ENCODE data around the gene PIGL. TPM values are rescaled to one million over a fixed set of nuclear protein-coding genes. Genes with fewer than 3 reads are reported as not detected.

Gene PIGL
- total and polyA plus RNA-seq, 4 donors = 8.9 to 38.1 (median 27.1) TPM

DNA sequence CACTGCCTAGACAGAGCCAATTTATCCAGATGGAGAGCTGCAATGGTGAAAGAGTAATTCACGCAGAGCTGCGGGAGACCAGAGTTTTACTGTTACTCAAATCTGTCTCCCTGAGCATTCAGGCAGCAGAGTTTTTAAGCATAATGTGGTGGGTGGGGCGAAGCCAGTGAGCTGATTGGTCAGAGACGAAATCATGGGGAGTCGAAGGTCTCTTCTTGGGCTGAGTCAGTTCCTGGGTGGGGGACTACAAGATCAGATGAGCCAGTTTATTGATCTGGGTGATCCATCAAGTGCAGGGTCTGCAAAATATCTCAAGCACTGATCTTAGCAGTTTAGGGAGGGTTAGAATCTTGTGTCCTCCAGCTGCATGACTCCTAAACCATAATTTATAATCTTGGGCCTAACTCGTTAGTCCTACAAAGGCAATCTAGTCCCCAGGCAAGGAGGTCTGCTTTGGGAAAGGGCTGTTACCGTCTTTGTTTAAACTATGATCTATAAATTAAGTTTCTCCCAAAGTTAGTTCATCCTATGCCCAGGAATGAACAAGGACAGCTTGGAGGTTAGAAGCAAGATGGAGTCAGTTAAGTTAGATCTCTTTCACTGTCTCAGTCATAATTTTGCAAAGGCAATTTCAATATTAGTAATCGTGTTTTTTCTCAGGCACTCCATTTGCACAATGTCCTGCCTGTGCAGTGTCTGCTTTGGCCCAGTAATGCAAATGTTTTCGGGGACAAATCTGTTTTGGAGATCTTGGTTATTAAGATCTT lies 27.0 kb downstream of the PIGL start:
- no peaks in the 10 kb centered on the region for H3K9me3 ChIP-seq (ENCODE audit: control insufficient read depth in 4 of 4, insufficient read depth in 3 of 4, low read length in 3 of 4)
- H3K4me1 ChIP-seq (ENCODE audit: control insufficient read depth in 5 of 5, insufficient read depth in 5 of 5, low read length in 5 of 5) = peaks cover 0 to 4% (median 0%) of the 10 kb centered on the region in 5 donors
- no peak overlapping the region for H3K4me3 ChIP-seq
- no peak overlapping the region for H3K27ac ChIP-seq (ENCODE audit: low read depth in 1 of 2, low read length in 1 of 2)
- no peaks in the 10 kb centered on the region for H3K27me3 ChIP-seq (ENCODE audit: control insufficient read depth in 3 of 3, insufficient read depth in 3 of 3, low read length in 2 of 3)
- ATAC-seq (ENCODE audit: insufficient read depth, low FRiP score) (no peak), DNase-seq (no peak)
- H3K36me3 ChIP-seq (ENCODE audit: control insufficient read depth in 4 of 4, insufficient read depth in 4 of 4, low read length in 4 of 4) = no peaks in the 10 kb centered on the region
- TF ChIP-seq, protein P1, sequence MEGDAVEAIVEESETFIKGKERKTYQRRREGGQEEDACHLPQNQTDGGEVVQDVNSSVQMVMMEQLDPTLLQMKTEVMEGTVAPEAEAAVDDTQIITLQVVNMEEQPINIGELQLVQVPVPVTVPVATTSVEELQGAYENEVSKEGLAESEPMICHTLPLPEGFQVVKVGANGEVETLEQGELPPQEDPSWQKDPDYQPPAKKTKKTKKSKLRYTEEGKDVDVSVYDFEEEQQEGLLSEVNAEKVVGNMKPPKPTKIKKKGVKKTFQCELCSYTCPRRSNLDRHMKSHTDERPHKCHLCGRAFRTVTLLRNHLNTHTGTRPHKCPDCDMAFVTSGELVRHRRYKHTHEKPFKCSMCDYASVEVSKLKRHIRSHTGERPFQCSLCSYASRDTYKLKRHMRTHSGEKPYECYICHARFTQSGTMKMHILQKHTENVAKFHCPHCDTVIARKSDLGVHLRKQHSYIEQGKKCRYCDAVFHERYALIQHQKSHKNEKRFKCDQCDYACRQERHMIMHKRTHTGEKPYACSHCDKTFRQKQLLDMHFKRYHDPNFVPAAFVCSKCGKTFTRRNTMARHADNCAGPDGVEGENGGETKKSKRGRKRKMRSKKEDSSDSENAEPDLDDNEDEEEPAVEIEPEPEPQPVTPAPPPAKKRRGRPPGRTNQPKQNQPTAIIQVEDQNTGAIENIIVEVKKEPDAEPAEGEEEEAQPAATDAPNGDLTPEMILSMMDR (IDR thresholded peaks at IDR 0.05; ENCODE audit: control extremely low read depth, extremely low read depth) = no peak
- WGBS, 2 donors = 89 to 90% methylated on average over 9 of the region's 9 CpGs
- H3K9ac ChIP-seq (ENCODE audit: insufficient read depth in 1 of 2, low read length in 2 of 2) = no peak overlapping the region

DNA sequence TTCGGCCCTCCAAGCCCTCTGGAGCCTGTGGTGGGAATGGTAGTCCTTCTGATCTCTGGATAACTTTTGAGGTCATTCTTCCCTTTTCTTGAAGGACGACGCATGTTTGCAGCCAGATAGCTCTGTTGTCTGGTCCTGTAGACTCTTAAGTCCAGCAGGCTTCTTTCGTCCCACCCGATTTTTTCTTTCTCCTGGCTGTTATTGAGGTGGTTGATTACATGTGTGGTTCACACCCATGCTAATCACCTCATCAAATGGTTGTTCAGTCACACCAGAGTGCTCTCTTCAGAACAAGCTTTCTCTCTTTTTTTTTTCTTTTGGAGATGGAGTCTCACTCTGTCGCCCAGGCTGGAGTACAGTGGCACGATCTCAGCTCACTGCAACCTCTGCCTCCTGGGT lies 30.6 kb downstream of the PIGL start:
- no peaks in the 10 kb centered on the region for H3K36me3 ChIP-seq (ENCODE audit: control insufficient read depth in 4 of 4, insufficient read depth in 4 of 4, low read length in 4 of 4)
- no peak overlapping the region for H3K4me3 ChIP-seq
- no peak for DNase-seq
- no peak for ATAC-seq (ENCODE audit: insufficient read depth, low FRiP score)
- no peaks in the 10 kb centered on the region for H3K27me3 ChIP-seq (ENCODE audit: control insufficient read depth in 3 of 3, insufficient read depth in 3 of 3, low read length in 2 of 3)
- H3K9me3 ChIP-seq (ENCODE audit: control insufficient read depth in 4 of 4, insufficient read depth in 3 of 4, low read length in 3 of 4) = no peaks in the 10 kb centered on the region
- 97 to 98% methylated on average over 7 of the region's 7 CpGs for WGBS, 2 donors
- H3K27ac ChIP-seq (ENCODE audit: low read depth in 1 of 2, low read length in 1 of 2) = no peak overlapping the region
- H3K9ac ChIP-seq (ENCODE audit: insufficient read depth in 1 of 2, low read length in 2 of 2) = no peak overlapping the region
- peaks cover 0 to 9% (median 4%) of the 10 kb centered on the region in 5 donors for H3K4me1 ChIP-seq (ENCODE audit: control insufficient read depth in 5 of 5, insufficient read depth in 5 of 5, low read length in 5 of 5)
- TF ChIP-seq, protein P1 (IDR thresholded peaks at IDR 0.05; ENCODE audit: control extremely low read depth, extremely low read depth) = no peak

DNA sequence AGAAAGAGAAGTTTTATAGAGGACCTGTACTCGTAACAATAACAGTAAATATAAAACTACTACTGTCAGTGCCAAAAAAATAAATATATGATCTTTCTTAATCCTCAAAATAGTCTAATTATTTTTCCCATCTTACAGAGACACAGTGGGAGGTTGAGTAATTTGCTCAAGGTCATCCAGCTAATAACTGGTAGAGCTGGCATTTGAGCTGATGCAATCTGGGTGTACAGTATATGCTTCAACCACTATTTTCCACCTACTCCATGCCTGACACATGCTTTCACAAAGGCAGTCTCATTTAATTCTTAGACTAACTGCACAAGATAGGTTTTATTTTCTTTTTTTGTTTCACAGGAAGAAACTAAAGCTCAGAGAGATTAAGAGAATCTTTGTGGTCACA lies 33.6 kb downstream of the PIGL start:
- TF ChIP-seq, protein P1 (IDR thresholded peaks at IDR 0.05; ENCODE audit: control extremely low read depth, extremely low read depth) = no peak
- WGBS, 2 donors = 93 to 98% methylated on average over 1 of the region's 1 CpG
- H3K9me3 ChIP-seq (ENCODE audit: control insufficient read depth in 4 of 4, insufficient read depth in 3 of 4, low read length in 3 of 4) = no peaks in the 10 kb centered on the region

More for the DNA sequence above, 33.6 kb downstream of the PIGL start:
- DNase-seq (no peak), ATAC-seq (ENCODE audit: insufficient read depth, low FRiP score) (no peak)
- no peaks in the 10 kb centered on the region for H3K36me3 ChIP-seq (ENCODE audit: control insufficient read depth in 4 of 4, insufficient read depth in 4 of 4, low read length in 4 of 4)
- no peak overlapping the region for H3K4me3 ChIP-seq
- H3K27ac ChIP-seq (ENCODE audit: low read depth in 1 of 2, low read length in 1 of 2) = no peak overlapping the region
- H3K27me3 ChIP-seq (ENCODE audit: control insufficient read depth in 3 of 3, insufficient read depth in 3 of 3, low read length in 2 of 3) = no peaks in the 10 kb centered on the region
- H3K4me1 ChIP-seq (ENCODE audit: control insufficient read depth in 5 of 5, insufficient read depth in 5 of 5, low read length in 5 of 5) = peaks cover 1 to 21% (median 4%) of the 10 kb centered on the region in 5 donors
- H3K9ac ChIP-seq (ENCODE audit: insufficient read depth in 1 of 2, low read length in 2 of 2) = no peak overlapping the region

Measured in lung (tissue), 12 donors.